IPS-18a (cell line): ENCODE measurements around the gene NOTUM.

Source experiments
- H3K27ac ChIP-seq: one replicate; pipeline ENCODE4 v1.5.1; 2013; ENCODE audit warnings: low read length
- H3K27me3 ChIP-seq: one replicate; pipeline ENCODE4 v1.6.1; 2013; ENCODE audit warnings: mild to moderate bottlenecking, low read length; ENCODE audit not compliant: control insufficient read depth, insufficient read depth
- H3K36me3 ChIP-seq: one replicate; pipeline ENCODE4 v1.6.1; 2013; ENCODE audit warnings: low read depth, low read length; ENCODE audit not compliant: control insufficient read depth
- H3K4me1 ChIP-seq: one replicate; pipeline ENCODE4 v1.6.1; 2013; ENCODE audit warnings: low read depth, low read length; ENCODE audit not compliant: control insufficient read depth
- H3K4me3 ChIP-seq: one replicate; pipeline ENCODE4 v1.5.1; 2013; ENCODE audit warnings: low read length
- H3K9ac ChIP-seq: one replicate; pipeline ENCODE4 v1.6.1; 2013; ENCODE audit warnings: mild to moderate bottlenecking, low read length, moderate library complexity
- H3K9me3 ChIP-seq: one replicate; pipeline ENCODE4 v1.6.1; 2013; ENCODE audit warnings: low read depth, low read length; ENCODE audit not compliant: control insufficient read depth

The NOTUM gene

DNA sequence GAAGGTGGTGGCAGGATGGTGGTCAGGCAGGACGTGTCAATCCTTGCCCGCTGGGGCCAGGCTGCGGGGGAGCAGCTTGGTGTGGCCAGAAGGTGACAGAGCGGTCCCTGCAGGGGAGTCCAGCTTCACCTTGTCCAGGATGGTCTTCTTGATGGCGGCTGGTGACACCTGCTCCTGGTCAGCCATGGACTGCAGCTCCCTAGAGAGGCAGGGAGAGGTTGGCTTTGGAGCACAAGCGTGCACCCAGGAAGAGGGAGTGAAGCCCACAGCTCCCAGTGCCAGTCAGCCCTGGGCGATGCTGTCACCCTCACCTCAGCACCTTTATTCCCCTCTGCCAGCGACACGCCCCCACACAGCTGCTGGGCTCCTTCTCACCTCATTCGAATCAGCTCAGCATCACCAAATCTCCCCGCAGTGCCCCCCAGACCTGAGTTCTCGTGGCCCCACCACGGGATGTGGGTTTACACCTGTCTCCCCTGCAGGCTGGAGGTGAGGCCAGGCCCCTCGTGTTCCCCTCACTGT lies 27.7 kb downstream of the NOTUM start:
- H3K4me1 ChIP-seq, result no peaks in the 10 kb centered on the region
- H3K4me3 ChIP-seq, result no peak overlapping the region
- H3K9ac ChIP-seq, result no peak overlapping the region
- no peak overlapping the region for H3K27ac ChIP-seq
- peaks cover 20% of the 10 kb centered on the region for H3K27me3 ChIP-seq
- peaks cover 3% of the 10 kb centered on the region for H3K36me3 ChIP-seq
- no peaks in the 10 kb centered on the region for H3K9me3 ChIP-seq

GRCh38 chr17:81932333-81932983 lies 28.5 kb downstream of the NOTUM start:
- Histone ChIP-seq H3K4me3 (no peak overlapping the region), H3K9me3 (no peaks in the 10 kb centered on the region), H3K27me3 (peaks cover 16% of the 10 kb centered on the region), H3K4me1 (no peaks in the 10 kb centered on the region), H3K27ac (no peak overlapping the region), H3K9ac (no peak overlapping the region), H3K36me3 (peaks cover 3% of the 10 kb centered on the region)

DNA sequence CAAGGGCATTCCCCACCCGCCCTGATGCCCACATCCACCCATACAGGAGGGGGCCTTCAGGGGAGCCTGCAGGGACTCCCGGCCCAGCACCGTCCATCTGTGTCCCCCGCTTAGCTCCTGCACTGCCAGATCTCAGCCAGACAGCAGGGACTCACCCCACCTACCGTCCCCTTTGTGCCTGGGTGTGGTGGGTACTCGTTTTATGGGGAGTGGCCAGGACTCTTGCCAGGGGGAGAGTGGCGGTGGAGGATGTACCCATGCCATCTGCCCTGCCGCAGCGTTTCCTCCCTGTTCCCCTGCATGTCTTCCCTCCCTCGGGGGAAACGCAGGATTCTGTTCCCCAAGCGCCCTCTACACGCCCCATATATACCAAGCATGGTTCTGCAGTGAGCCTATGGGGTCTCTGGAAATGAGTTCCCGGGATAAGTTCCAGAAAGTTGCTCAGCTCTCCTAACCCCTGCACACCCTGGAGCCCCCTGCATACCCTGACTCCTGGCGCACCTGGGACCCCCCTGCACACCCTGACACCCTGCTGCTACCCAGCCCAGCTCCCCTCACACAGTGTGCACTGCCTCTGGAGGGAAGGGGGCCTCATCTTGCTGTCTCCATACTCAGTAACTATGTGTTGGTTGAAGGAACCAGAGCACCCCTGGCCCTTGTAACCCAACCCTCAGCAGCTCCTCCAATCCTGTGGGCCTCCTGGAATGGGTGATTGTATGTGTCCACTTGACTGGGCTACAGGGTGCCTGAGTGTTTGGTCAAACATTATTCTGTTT lies 29.2 kb downstream of the NOTUM start:
- no peak overlapping the region for H3K4me3 ChIP-seq
- H3K9me3 ChIP-seq, result no peaks in the 10 kb centered on the region
- H3K27ac ChIP-seq, result no peak overlapping the region
- no peaks in the 10 kb centered on the region for H3K4me1 ChIP-seq
- H3K36me3 ChIP-seq, result peaks cover 3% of the 10 kb centered on the region
- H3K9ac ChIP-seq, result no peak overlapping the region
- H3K27me3 ChIP-seq, result peaks cover 16% of the 10 kb centered on the region

DNA sequence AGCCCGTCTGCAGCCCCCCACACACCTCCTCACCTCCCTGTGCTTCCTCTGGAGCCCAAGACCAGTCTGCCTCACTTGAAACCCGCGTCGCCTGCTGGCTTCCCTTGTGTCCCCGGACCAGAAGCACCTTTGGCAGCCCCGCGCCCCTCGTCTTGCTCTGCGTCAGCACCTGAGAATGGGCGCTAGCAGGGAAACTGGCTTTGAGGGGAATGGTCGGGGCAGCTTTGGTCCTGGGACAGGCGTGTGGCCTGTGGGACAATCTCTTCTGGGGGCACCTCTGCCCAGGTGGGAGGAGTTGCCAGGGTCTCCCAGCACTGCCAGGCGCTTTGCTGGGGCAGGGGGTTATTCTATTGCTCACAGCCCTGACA lies 29.8 kb downstream of the NOTUM start:
- Histone ChIP-seq H3K27ac (no peak overlapping the region), H3K9me3 (no peaks in the 10 kb centered on the region), H3K36me3 (peaks cover 3% of the 10 kb centered on the region), H3K4me3 (no peak overlapping the region), H3K9ac (no peak overlapping the region), H3K27me3 (peaks cover 16% of the 10 kb centered on the region), H3K4me1 (peaks cover 1% of the 10 kb centered on the region)

DNA sequence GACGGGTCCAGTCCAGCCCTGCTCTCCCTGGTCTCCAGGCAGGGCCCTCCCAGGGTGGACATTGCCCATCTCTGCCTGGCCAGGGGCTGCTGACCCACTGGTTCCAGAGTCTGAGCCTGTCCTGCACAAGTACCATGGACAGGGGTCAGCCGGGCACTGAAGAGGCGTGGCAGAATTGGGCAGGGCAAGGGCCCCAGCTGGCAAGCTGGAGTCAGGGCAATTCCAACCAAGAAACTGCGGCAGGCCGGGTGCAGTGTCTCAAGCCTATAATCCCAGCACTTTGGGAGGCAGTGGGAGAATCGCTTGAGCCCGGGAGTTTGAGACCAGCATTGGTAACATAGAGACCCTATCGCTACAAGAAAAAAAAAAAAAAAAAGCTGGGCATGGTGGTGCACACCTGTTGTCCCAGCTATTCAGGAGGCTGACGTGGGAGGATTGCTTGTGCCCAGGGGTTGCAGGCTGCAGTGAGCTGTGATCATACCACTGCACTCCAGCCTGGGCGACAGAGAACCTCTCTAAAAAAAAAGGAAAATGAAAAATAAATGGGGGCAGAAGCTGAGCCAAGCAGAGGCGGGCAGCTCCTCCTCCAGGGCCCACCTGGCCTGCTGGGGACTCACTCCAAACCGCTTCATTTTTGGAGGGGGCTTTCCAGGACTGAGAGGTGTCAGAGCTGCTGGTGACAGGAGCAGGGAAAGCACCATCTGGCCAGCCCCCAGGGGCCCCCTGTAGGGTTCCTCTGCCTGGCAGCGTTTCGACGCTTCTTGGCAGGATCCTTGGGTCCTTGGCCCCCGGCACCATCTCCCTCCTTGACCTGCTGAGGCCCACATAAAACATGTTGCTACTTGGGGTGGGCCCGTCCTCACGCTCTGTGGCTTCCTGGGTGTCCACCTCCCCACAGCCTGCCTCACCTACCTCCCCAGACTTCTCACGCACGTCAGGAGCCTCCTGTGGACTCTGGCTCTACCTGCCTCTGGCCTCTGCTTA lies 30.6 kb downstream of the NOTUM start:
- H3K9ac ChIP-seq, result no peak overlapping the region
- no peak overlapping the region for H3K27ac ChIP-seq
- peaks cover 6% of the 10 kb centered on the region for H3K4me1 ChIP-seq
- H3K36me3 ChIP-seq, result peaks cover 3% of the 10 kb centered on the region
- no peaks in the 10 kb centered on the region for H3K9me3 ChIP-seq
- peaks cover 16% of the 10 kb centered on the region for H3K27me3 ChIP-seq
- H3K4me3 ChIP-seq, result no peak overlapping the region

GRCh38 chr17:81929253-81930141 lies 31.5 kb downstream of the NOTUM start:
- no peak overlapping the region for H3K27ac ChIP-seq
- H3K4me1 ChIP-seq, result peaks cover 15% of the 10 kb centered on the region
- no peak overlapping the region for H3K4me3 ChIP-seq
- peaks cover 16% of the 10 kb centered on the region for H3K27me3 ChIP-seq
- H3K9me3 ChIP-seq, result no peaks in the 10 kb centered on the region
- H3K36me3 ChIP-seq, result peaks cover 3% of the 10 kb centered on the region
- H3K9ac ChIP-seq, result no peak overlapping the region

DNA sequence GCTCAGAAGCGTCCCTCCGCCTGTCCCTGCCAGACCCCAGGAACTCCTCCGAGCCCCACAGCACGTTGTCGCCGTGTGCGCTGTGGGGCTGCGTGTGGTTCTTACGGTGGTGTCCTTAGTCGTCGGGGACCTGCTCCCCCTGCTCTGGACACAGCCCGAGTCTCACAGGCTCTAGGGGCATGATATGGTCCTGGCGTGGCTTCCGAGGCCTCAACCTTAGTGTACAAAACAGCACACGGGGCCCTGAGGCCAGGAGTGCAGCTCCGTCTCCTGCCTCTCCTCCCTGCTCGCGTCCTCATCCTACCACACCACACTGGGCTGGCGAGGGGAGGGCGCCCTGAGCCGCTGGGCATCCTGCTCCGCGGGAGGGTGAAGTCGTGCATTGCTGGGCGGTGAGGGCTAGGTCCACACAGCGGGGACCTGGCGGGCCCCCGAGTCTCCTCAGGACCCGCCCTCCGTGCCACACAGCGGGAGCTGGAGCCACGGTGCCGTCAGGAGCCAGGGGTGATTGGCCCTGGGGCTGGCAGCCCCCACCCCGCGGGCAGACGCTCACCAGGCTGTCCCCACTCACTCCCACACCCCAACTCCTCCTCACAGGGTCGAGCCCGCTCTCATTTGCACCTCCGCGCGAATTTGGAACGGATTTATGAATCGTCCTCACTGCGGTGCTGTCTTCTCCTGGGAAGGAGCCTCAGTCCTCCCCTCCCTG lies 32.3 kb downstream of the NOTUM start:
- Histone ChIP-seq H3K27me3 (peaks cover 16% of the 10 kb centered on the region), H3K27ac (no peak overlapping the region), H3K4me1 (peaks cover 23% of the 10 kb centered on the region)

GRCh38 chr17:81927653-81928543 lies 33.1 kb downstream of the NOTUM start, which contains the start of gene MAFG:
Gene MAFG (minus strand): TSS chr17:81927735. CDS start chr17:81923185, 4,550 bp downstream.
- Histone ChIP-seq H3K9me3 (no peaks in the 10 kb centered on the region), H3K4me1 (peaks cover 28% of the 10 kb centered on the region), H3K27me3 (peaks cover 16% of the 10 kb centered on the region)

More for the DNA sequence above, 32.3 kb downstream of the NOTUM start:
- no peaks in the 10 kb centered on the region for H3K9me3 ChIP-seq
- H3K36me3 ChIP-seq, result peaks cover 3% of the 10 kb centered on the region
- H3K9ac ChIP-seq, result peak overlapping the region; percentile 24
- peak overlapping the region; percentile 67 for H3K4me3 ChIP-seq

DNA sequence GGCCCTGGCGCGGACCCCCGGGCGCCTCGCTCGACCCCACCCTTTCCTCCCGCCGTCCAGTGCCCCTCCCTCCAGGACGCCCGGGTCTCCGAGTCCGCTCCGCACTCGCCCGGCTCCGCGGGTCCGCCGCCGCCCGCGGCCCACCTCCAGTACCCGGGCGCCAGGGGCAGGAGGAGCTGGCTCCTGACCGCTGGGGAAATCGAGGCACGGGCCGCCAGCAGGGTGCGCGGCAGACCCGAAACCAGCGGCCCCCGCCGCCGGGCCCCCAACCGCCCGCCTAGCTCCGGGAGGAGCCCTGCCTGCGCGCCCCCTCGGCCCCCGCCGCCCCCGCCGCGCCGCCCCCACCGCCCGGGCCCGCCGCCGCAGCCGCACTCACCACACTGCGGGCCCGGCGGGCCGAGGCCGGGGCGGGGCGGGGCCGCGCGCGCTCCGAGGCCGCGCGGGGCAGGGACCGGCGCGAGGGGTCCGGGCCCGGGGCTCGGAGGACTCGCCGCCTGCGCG lies 33.8 kb downstream of the NOTUM start:
- peaks cover 16% of the 10 kb centered on the region for H3K27me3 ChIP-seq
- peaks cover 28% of the 10 kb centered on the region for H3K4me1 ChIP-seq
- peak overlapping the region; percentile 66 for H3K9ac ChIP-seq
- no peak overlapping the region for H3K27ac ChIP-seq
- H3K9me3 ChIP-seq, result no peaks in the 10 kb centered on the region
- H3K36me3 ChIP-seq, result peaks cover 5% of the 10 kb centered on the region
- H3K4me3 ChIP-seq, result peak overlapping the region; percentile 71

More at GRCh38 chr17:81927653-81928543, 33.1 kb downstream of the NOTUM start, which contains the start of gene MAFG:
- peak within 1 kb of the TSS; percentile 71 for H3K4me3 ChIP-seq
- no peak within 1 kb of the TSS for H3K27ac ChIP-seq
- peaks cover under 1% of the 10 kb centered on the region for H3K36me3 ChIP-seq
- peak within 1 kb of the TSS; percentile 66 for H3K9ac ChIP-seq
